HG02588 (cell line): Measurements from ENCODE around the gene OLFML3.
"Not testable (repeated sequence)": the region's sequence is repeated elsewhere in the genome, so short reads cannot be mapped to it uniquely, and the experiment has no call there.

Experiments
- ATAC-seq: cut with Tn5 transposase; IDR thresholded peaks from one replicate; pipeline ENCODE4 v1.9.1; 2021; ENCODE audit warnings: mild to moderate bottlenecking, moderate library complexity; ENCODE audit not compliant: unreplicated experiment

The OLFML3 gene

GRCh38 chr1:113990961-113991360 is 11.7 kb downstream of the OLFML3 start:
- no peak for ATAC-seq

GRCh38 chr1:113991467-113991997 is 12.3 kb downstream of the OLFML3 start:
- ATAC-seq, result no peak

GRCh38 chr1:113993072-113993471 is 13.8 kb downstream of the OLFML3 start:
- ATAC-seq, result no peak

- no peak for ATAC-seq
Observed at GRCh38 chr1:113993766-113994165, 14.5 kb downstream of the OLFML3 start.

GRCh38 chr1:113995382-113995781 is 16.1 kb downstream of the OLFML3 start:
- ATAC-seq, result no peak

- no peak for ATAC-seq
Observed at GRCh38 chr1:113998361-113998760, 19.1 kb downstream of the OLFML3 start.

GRCh38 chr1:113999233-113999632 is 20.0 kb downstream of the OLFML3 start:
- no peak for ATAC-seq

GRCh38 chr1:113999799-114000198 is 20.5 kb downstream of the OLFML3 start:
- ATAC-seq, result no peak

- ATAC-seq, result no peak
Observed at GRCh38 chr1:114000406-114000805, 21.1 kb downstream of the OLFML3 start.

- ATAC-seq, result no peak
Observed at GRCh38 chr1:114002492-114003239, 23.4 kb downstream of the OLFML3 start.

- no peak for ATAC-seq
Observed at GRCh38 chr1:114003431-114003830, 24.2 kb downstream of the OLFML3 start.

GRCh38 chr1:114006825-114007224 is 27.6 kb downstream of the OLFML3 start:
- ATAC-seq, result not testable (repeated sequence)

GRCh38 chr1:114008480-114008941 is 29.2 kb downstream of the OLFML3 start:
- ATAC-seq, result no peak

GRCh38 chr1:114008993-114009392 is 29.7 kb downstream of the OLFML3 start:
- ATAC-seq, result no peak

GRCh38 chr1:114009393-114009792 is 30.1 kb downstream of the OLFML3 start:
- ATAC-seq, result no peak

- no peak for ATAC-seq
Observed at GRCh38 chr1:114010433-114011184, 31.3 kb downstream of the OLFML3 start.

- no peak for ATAC-seq
Observed at GRCh38 chr1:114011796-114012195, 32.5 kb downstream of the OLFML3 start.

GRCh38 chr1:114015075-114015474 is 35.8 kb downstream of the OLFML3 start:
- ATAC-seq, result no peak

GRCh38 chr1:114019724-114020123 is 40.5 kb downstream of the OLFML3 start:
- not testable (repeated sequence) for ATAC-seq

- ATAC-seq, result no peak
Observed at GRCh38 chr1:114021665-114022099, 42.4 kb downstream of the OLFML3 start.

- no peak for ATAC-seq
Observed at GRCh38 chr1:114022877-114023276, 43.6 kb downstream of the OLFML3 start.

- ATAC-seq, result no peak
Observed at GRCh38 chr1:114023377-114023776, 44.1 kb downstream of the OLFML3 start.
